Mucosa of gallbladder (tissue), 1 donor: ENCODE data around the gene DNM2. TPM values are rescaled to one million over a fixed set of nuclear protein-coding genes. Genes with fewer than 3 reads are reported as not detected.
"Not testable (repeated sequence)": the region's sequence is repeated elsewhere in the genome, so short reads cannot be mapped to it uniquely, and the experiment has no call there.

Source experiments
- DNase-seq: peaks from one replicate; pipeline ENCODE4 v3.0.0-alpha.2; 2020; ENCODE audit warnings: low spot score
- total RNA-seq: library from RNA; stranded (reverse); gene quantifications from one replicate; pipeline ENCODE4 v1.2.1, GENCODE V29; 2021
- donor health status: DM: no; HTN: no; CAD: no.

DNM2 gene
- total RNA-seq = 227 TPM

GRCh38 chr19:10717356-10718204, at the start of gene DNM2:
Gene DNM2 (plus strand): TSS chr19:10718079. CDS start chr19:10718243, 164 bp downstream.
- peak; percentile 100 for DNase-seq

GRCh38 chr19:10669246-10669645, 48.6 kb upstream of the DNM2 start:
- no peak for DNase-seq

DNA sequence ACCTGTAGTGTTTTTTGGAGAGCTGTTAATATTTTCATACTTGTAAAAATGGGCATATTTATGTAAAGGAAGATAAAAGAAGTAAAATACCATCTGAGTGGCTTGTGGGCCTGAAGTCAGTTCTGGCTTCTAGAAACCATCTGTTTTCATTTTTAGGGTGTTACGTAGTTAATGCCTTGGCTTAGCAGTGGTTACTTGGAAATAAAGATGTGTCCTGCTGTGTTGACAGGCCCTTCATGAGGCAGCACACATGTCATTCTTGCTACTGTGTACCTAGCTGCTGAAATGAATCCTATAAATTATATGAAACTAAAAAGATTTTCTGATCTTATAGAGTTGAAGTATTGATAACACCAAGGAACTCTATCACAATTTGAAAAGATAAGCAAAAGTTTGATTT, 47.7 kb upstream of the DNM2 start:
- DNase-seq = no peak

DNA sequence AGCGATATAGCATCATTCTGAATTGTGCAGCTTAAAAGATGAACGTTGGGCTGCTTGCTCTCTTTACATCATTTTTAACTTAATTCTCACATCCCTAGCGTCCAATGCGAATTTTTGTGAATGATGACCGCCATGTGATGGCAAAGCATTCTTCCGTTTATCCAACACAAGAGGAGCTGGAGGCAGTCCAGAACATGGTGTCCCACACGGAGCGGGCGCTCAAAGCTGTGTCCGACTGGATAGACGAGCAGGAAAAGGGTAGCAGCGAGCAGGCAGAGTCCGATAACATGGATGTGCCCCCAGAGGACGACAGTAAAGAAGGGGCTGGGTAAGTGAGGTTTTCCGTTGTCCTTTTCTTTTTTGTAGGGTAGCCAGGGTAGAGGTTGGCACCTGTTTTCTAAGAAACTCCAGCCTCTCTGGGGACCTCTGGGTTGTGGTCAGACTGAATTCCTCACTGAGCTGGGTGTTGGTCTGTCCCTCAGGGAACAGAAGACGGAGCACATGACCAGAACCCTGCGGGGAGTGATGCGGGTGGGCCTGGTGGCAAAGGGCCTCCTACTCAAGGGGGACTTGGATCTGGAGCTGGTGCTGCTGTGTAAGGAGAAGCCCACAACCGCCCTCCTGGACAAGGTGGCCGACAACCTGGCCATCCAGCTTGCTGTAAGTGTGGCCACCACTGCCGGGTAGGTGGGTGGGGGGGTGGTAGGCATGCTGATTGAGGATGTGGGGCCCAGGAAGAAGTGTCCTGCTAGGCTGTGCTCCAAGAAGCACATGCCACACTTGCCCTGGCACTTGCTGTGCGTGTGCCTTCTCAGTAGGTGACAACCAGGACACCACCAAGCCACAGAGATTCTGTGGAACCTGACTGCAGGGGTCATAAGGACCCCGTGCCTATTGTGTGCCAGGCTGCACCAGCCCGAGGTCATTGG, 46.7 kb upstream of the DNM2 start:
- DNase-seq = no peak

DNA sequence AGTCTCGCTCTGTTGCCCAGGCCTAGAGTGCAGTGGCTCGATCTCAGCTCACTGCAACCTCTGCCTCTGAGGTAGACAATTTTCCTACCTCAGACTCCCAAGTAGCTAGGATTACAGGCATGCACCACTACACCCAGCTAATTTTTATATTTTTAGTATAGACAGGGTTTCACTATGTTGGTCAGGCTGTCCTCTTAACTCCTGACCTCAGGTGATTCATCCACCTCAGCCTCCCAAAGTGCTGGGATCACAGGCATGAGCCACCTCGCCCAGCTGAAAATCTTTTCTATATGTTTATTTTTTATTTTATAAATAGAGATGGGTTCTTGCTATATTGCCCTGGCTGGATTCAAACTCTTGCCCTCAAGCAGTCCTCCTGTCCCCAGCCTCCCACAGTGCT, 46.0 kb upstream of the DNM2 start:
- DNase-seq = not testable (repeated sequence)

- not testable (repeated sequence) for DNase-seq
These were observed 42.7 kb upstream of the DNM2 start for GRCh38 chr19:10675214-10675613.

GRCh38 chr19:10677751-10678150, 40.1 kb upstream of the DNM2 start:
- no peak for DNase-seq

DNA sequence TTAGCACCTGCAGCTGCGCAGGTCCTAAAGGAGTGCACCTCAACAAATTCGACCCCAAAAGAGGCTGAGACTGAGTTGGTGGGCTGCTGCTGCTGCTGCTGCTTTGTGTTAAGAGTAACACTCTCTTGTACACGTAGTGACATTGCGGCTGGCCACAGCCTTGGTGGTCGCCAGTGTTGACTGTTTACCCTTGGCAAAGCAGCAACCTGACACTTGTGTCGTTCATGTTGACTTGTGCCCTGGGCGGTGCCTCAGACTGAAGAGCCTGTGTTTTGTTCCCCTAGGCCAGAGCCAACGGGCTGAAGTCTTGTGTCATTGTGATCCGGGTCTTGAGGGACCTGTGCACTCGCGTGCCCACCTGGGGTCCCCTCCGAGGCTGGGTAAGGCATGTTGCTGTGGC, 39.1 kb upstream of the DNM2 start:
- DNase-seq = no peak

DNA sequence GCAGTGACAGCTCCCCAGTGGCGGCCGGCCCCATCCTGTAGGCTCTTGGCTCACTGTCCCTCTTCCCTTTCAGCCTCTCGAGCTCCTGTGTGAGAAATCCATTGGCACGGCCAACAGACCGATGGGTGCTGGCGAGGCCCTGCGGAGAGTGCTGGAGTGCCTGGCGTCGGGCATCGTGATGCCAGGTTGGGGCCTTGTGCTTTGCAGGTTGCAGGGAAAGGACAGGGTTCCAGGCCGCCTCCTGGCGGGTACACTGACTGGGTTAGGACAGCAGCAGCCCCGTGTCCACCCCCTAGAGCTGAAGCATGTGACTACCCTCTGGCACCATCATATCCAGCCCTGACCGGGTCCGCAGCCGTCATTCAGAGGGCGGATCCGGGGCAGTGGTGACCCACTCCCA, 38.1 kb upstream of the DNM2 start:
- no peak for DNase-seq

GRCh38 chr19:10680545-10681135, 37.2 kb upstream of the DNM2 start:
- DNase-seq = no peak

GRCh38 chr19:10681658-10682057, 36.2 kb upstream of the DNM2 start:
- DNase-seq = no peak

DNA sequence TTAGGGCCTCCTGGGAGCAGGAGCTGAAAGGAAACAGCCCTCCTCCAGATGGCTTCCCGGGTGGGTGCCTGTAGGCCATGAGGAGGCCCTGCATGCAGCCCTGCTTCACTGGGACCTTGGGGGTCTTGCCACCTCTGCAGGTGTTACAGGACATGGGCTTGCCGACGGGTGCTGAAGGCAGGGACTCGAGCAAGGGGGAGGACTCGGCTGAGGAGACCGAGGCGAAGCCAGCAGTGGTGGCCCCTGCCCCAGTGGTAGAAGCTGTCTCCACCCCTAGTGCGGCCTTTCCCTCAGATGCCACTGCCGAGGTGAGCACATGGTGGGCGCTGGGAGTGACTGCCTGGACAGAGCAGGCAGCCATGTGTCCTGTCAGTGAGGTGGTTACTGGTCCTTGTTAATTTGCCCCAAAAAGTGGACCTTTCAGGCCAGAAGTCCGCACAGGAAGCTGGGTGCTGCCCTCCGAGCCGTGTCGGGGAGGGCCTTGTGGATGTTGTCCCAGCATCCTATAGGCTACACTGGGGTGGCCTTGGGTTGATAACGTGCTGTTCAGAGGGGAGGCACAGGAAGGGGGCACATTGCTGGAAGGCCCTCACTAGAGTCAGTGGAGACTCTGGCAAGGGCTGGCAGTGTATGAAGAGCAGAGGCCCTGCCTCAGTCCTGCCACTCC, 35.3 kb upstream of the DNM2 start:
- DNase-seq = no peak

DNA sequence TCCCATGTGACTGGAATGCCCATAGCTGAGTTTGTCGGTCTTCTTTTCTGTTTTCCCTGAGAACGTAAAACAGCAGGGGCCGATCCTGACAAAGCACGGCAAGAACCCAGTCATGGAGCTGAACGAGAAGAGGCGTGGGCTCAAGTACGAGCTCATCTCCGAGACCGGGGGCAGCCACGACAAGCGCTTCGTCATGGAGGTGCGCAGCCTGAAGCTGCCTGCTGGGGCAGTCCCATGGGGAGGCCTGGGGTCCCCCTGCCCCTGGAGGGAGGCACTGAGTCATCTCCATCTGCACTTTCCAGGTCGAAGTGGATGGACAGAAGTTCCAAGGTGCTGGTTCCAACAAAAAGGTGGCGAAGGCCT, 34.8 kb upstream of the DNM2 start:
- no peak for DNase-seq

DNA sequence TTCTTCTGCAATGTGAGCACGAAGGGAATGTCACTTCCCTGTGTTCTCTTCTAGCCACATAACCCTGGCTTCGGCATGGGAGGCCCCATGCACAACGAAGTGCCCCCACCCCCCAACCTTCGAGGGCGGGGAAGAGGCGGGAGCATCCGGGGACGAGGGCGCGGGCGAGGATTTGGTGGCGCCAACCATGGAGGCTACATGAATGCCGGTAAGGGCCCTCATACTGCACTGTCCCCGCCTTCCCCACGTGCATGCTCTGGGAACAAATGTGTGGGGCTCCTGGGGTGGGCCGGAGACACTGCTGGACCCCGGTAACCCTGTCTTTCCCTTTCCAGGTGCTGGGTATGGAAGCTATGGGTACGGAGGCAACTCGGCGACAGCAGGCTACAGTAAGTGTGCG, 34.3 kb upstream of the DNM2 start:
- DNase-seq = no peak

DNA sequence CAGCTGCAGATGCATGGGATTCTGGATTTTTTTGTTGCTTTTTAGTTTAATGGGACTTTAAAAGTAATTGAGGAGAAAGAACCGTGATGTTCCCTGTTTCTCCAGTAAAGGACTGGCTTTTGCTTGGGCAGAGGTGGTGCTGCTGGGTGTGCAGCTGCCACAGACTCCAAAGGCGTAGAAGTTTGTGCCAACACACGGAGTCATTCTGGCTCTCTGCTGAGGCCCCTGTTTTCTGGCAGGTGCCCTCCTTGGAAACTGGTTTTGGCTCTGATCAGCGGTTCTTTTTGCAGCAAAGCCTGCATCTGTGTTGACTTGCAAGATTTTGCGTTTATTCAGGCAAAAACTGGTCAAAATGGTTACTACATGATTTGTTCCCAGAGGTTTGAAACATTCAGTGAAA, 32.7 kb upstream of the DNM2 start:
- DNase-seq = no peak

DNA sequence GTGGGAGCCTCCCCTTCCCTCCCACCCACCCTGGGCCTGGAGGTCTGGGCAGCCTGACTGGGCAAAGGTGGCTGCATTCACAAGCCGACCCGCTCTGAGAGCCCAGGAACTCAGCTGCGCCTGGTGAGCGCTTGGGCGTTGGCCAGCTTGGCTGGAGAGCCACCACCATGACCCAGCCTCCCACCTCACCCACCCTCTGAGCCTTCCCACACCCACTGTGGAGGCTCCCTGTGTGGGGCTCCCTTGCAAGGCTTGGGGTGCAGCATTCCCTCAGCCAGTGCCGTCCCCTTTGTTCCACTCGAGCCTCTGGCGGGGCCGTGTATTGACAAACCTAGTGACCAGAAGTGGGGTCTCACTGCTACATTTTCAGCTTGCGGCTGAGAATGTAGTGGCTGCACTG, 31.7 kb upstream of the DNM2 start:
- DNase-seq = no peak

GRCh38 chr19:10686661-10687517, 31.0 kb upstream of the DNM2 start:
- no peak for DNase-seq

DNA sequence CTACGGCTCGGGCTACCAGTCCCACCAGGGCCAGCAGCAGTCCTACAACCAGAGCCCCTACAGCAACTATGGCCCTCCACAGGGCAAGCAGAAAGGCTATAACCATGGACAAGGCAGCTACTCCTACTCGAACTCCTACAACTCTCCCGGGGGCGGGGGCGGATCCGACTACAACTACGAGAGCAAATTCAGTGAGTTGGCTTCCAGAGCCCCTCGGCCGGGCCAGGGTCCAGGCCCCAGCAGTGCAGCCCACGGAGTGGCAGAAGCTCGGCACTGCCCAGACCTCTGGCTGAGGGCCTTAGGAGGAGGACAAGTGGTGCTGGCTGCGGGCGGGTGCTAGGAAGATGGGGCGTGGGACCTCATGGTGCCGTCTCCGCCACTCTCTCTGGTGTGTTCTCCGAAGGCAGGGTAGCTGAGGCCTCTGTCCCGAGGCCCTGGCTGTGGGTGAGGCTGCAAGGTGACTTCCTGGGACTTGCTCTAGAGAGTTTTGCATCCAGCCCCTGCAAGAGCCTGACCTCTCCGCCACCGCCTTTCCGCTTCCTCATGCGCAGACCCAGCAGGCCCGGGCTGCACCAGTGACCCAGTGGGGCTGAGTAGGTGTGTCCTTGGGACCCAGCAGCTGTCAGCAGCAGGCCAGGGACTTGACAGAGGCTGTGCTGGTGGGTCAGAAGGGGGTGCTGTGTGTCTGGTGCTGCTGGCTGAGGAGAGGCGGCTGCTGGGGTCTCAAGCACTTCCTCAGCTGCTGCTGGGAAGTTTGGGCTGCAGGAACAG, 30.2 kb upstream of the DNM2 start:
- no peak for DNase-seq

DNA sequence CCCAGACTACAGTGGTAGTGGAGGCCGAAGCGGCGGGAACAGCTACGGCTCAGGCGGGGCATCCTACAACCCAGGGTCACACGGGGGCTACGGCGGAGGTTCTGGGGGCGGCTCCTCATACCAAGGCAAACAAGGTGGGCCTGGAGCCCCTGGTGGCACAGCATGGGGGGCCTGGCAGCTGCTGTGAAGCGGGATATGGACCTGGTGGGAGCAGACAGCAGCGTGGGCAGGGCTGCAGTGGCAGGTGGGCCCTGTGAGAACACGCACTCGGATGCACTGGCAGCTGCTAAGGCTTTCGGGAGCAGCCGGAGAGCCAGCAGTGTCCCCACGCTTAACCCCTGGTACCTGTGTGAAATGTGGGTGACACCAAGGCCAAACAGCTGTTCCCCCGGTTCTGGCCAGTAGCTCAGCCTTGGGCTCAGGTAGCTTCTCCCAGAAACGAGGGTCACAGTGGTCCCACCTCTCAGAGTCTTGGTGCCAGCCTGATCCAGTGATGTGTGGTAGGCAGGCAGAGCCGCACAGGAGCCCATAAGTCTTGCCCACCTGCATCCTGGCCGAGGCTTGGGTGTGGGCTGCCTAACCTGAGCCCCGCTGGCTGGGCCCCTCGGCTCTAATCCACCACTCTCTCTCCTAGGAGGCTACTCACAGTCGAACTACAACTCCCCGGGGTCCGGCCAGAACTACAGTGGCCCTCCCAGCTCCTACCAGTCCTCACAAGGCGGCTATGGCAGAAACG, 29.2 kb upstream of the DNM2 start:
- no peak for DNase-seq
